ENCODE measurements around the gene MED28.

GRCh38 chr4:17680559-17681280, 66.3 kb downstream of the MED28 start:
- TF ChIP-seq EZH2 (IDR thresholded peaks at IDR 0.05; ENCODE audit: borderline replicate concordance, low read length) = no peak
- TF ChIP-seq, protein P1, sequence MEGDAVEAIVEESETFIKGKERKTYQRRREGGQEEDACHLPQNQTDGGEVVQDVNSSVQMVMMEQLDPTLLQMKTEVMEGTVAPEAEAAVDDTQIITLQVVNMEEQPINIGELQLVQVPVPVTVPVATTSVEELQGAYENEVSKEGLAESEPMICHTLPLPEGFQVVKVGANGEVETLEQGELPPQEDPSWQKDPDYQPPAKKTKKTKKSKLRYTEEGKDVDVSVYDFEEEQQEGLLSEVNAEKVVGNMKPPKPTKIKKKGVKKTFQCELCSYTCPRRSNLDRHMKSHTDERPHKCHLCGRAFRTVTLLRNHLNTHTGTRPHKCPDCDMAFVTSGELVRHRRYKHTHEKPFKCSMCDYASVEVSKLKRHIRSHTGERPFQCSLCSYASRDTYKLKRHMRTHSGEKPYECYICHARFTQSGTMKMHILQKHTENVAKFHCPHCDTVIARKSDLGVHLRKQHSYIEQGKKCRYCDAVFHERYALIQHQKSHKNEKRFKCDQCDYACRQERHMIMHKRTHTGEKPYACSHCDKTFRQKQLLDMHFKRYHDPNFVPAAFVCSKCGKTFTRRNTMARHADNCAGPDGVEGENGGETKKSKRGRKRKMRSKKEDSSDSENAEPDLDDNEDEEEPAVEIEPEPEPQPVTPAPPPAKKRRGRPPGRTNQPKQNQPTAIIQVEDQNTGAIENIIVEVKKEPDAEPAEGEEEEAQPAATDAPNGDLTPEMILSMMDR (conservative IDR thresholded peaks at IDR 0.05 in 1 of 2, IDR thresholded peaks at IDR 0.05 in 1 of 2; ENCODE audit: extremely low read depth in 1 of 2, insufficient read depth in 1 of 2, low read depth in 1 of 2, low read length in 2 of 2) = no peak
